ENCODE data around the gene FAM83D. TPM values are rescaled to one million over a fixed set of nuclear protein-coding genes. Genes with fewer than 3 reads are reported as not detected.
A peak's percentile ranks its signal among the peaks of the same experiment; 100 is the strongest.

The FAM83D gene
- total RNA-seq, 1 donor from 2014 or later = 6.8 TPM

- no peak for DNase-seq
Measured at GRCh38 chr20:38895098-38895949, 30.9 kb upstream of the FAM83D start.

GRCh38 chr20:38896009-38896594, 30.1 kb upstream of the FAM83D start:
- no peak for DNase-seq

DNA sequence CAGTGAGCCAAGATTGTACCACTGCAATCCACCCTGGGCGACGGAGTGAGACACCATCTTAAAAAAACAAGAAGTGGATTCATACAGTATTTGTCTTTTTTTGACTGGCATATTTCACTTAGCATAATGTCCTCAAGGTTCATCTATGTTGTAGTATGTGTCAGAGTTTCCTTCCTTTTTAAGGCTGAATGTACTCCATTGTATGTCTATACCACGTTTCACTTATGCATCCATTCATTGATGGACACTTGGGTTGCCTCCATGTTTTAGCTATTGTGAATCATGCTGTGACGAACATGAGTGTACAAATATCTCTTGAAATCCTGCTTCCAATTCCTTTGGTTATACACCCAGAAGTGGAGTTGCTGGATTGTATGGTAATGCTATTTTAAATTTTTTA, 28.9 kb upstream of the FAM83D start:
- no peak for DNase-seq

GRCh38 chr20:38900606-38901005, 25.6 kb upstream of the FAM83D start:
- DNase-seq = no peak

GRCh38 chr20:38902601-38903000, 23.6 kb upstream of the FAM83D start:
- DNase-seq = no peak

- DNase-seq = no peak
Measured at GRCh38 chr20:38903335-38903734, 22.9 kb upstream of the FAM83D start.

DNA sequence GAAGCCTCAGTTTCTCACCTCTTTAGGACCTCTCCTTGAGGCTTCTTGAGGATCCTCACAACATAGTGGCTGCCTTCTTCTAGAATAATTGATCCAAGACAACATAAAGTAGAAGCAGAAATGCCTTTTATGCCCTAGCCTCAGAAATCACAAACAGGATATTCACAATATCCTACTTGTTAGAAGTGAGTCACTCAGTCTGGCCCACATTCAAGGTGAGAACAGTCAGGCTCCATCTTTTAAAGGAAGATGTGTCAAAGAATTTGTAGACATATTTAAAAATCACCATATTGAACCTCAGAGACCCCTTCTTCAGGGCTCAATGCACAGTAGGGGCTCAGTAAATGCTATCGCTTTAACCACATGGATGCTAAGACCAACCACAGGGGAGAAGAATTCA, 20.8 kb upstream of the FAM83D start:
- DNase-seq = no peak

- no peak for DNase-seq
Measured at GRCh38 chr20:38907918-38908677, 18.1 kb upstream of the FAM83D start.

DNA sequence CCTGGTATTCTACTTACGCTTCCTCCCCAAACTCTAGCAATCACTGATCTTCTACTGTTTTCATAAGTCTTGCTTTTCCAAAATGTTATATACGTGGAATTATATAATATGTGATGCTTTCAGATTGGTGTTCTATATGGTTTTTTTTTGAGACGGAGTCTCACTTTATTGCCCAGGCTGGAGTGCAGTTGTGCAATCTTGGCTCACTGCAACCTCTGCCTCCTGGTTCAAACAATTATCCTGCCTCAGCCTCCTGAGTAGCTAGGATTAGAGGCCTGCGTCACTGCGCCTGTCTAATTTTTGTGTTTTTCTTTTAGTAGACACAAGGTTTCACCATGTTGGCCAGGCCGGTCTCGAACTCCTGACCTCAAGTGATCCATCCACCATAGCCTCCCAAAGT, 10.9 kb upstream of the FAM83D start:
- no peak for DNase-seq

GRCh38 chr20:38917657-38918056, 8.6 kb upstream of the FAM83D start:
- DNase-seq = no peak

DNA sequence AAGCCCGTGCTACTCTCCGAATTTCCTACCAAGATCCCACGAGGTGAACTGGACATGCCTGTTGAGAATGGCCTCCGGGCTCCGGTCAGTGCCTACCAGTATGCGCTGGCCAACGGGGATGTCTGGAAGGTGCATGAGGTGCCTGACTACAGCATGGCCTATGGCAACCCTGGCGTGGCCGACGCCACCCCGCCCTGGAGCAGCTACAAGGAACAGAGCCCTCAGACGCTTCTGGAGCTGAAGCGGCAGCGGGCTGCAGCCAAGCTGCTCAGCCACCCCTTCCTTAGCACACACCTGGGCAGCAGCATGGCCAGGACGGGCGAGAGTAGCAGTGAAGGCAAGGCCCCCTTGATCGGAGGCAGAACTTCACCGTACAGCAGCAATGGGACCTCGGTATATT, 8.0 kb upstream of the FAM83D start:
- DNase-seq = no peak

DNA sequence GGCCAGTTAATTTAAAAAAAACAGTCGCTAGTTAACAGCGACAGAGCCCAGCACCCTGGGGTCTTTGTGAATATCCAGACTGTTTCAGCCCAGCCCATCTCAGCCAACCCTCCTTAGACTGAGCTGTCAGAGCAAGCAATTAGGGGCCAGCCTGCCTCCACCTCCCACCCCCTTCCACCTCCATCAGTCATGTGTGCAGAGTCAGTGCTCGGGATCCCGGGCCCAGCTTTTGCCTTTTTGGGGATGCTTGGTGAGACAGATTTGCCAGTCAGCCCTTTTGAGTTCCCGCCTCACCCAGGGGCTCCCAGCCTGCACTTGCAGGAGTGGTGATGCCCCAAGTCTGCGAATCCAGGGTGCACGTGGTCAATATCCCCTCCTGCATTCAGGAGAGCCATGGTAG, 6.5 kb upstream of the FAM83D start:
- no peak for DNase-seq

- DNase-seq = no peak
Measured at GRCh38 chr20:38920411-38920810, 5.8 kb upstream of the FAM83D start.

- DNase-seq = no peak
Measured at GRCh38 chr20:38920851-38921250, 5.4 kb upstream of the FAM83D start.

DNA sequence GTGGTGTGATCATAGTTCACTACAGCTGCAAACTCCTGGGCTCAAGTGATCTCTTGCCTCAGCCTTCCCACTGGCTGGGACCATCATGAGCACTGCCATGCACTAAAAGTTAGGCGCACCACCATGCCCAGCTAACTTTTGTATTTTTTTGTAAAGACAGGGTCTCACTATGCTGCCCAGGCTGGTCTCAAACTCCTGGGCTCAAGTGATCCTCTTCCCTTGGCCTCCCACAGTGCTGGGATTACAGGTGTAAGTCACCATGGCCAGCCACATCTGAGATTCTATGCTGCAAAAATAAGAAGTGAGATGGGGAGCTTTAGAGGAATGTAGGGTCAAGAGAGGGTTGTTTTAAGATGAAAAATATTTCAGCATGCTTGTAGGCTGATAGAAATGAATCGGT, 1.5 kb upstream of the FAM83D start:
- DNase-seq = no peak

DNA sequence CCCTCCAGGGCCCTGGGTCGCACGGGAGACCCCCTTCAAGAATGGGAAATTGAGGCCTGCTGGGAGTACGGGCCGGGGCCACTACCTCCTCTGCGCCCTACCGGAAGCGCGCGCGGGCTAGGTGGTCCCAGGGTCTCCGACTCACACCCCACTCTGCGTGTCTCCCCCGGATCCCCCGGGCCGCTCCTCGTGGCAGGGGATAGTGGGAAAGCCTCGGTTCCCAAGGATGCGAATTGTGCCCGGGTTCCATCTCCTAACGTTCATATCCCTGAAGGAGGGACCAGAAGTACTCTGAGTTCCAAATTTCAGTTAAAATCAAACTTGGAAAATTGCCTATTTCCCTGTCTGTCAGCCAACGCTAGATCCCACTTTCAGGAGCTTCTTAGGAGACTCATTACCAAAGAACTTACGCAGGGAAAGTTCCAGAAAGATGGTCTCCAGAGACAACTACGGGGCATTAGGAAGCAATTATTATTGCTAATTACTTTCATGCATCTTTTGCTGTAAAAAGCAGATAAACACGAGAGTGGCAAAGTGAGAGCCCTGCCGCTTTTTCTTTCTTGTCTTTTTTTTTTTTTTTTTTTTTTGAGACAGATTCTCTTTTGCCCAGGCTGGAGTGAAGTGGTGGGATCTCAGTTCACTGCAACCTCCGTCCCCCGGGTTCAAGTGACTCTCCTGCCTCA, 858 bp downstream of the FAM83D start:
- peak; percentile 34 for DNase-seq

GRCh38 chr20:38927902-38928578, 1.8 kb downstream of the FAM83D start:
- DNase-seq = no peak

DNA sequence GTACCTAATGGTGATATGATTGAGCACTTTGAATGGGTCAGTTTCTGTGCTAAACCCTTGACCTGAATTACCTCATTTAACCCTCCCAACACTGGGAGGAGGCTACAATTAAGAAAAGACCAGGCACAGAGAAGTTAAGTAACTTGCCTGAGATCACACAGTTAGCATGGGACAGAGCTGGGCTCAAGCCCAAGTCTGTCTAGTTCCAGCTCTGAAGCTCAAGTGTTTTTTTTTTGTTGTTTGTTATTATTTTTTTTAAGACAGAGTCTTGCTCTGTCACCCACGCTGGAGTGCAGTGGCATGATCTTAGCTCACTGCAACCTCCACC, 4.0 kb downstream of the FAM83D start:
- DNase-seq = no peak

GRCh38 chr20:38931984-38932383, 5.8 kb downstream of the FAM83D start:
- DNase-seq = no peak

DNA sequence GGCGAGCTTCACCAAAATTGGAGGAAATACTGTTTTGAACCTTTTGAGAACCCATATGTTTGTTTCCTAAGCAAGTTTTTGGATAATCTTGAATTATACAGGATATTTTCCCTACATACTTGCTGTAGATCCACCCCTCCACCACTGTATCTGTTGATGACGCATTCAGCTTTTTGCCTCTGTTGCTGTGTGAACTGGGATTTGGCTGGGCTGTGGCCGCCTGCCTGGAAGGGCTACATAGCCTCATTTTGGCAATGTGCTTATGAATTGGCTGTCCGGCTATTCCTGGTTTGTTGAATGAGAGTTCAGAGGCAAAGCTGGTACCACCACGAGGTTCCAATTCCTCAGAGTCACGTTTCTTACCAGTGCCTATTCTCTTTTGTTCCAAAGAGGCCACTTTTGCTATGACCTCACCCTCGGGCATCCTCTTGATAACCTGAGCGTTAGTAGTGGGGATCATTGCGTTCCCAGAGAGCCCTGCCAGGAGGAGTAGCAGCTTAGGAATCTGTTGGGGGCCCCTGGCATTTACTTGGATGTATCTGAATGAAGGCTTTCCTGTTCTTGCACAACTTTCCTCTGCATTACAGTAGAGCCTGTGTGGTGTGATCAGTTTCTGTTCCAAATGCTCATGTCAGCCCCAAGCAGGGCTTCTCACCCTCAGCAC, 6.4 kb downstream of the FAM83D start:
- DNase-seq = peak; percentile 1

- no peak for DNase-seq
Measured at GRCh38 chr20:38934530-38934929, 8.3 kb downstream of the FAM83D start.

GRCh38 chr20:38935285-38935684, 9.1 kb downstream of the FAM83D start:
- DNase-seq = no peak

Data from skin of body (tissue), 2 donors.